NCI-H2196 (cell line): Measurements from ENCODE around the gene SASH1.
"Not testable (repeated sequence)": the region's sequence is repeated elsewhere in the genome, so short reads cannot be mapped to it uniquely, and the experiment has no call there.

Experiments used
- DNase-seq: peaks from one replicate; lab custom pipeline; 2025; ENCODE audit not compliant: unreplicated experiment; lab: John Stamatoyannopoulos, UW

SASH1 gene

GRCh38 chr6:148328876-148329555 is 13.6 kb upstream of the SASH1 start:
- no peak for DNase-seq

GRCh38 chr6:148329596-148330381 is 12.8 kb upstream of the SASH1 start:
- DNase-seq = no peak

GRCh38 chr6:148332088-148332487 is 10.6 kb upstream of the SASH1 start:
- DNase-seq = no peak

- DNase-seq = no peak
These were observed 5.7 kb upstream of the SASH1 start for GRCh38 chr6:148336901-148337300.

- DNase-seq = no peak
These were observed 2.9 kb upstream of the SASH1 start for GRCh38 chr6:148339766-148340165.

- DNase-seq = no peak
These were observed 1.9 kb upstream of the SASH1 start for GRCh38 chr6:148340586-148341297.

GRCh38 chr6:148342100-148342349 is 613 bp upstream of the SASH1 start:
- DNase-seq = no peak

GRCh38 chr6:148343047-148343782 is 577 bp downstream of the SASH1 start:
- no peak for DNase-seq

- DNase-seq = no peak
These were observed 2.5 kb downstream of the SASH1 start for GRCh38 chr6:148345176-148345575.

- DNase-seq = no peak
These were observed 2.9 kb downstream of the SASH1 start for GRCh38 chr6:148345578-148345977.

- DNase-seq = no peak
These were observed 4.2 kb downstream of the SASH1 start for GRCh38 chr6:148346681-148347440.

GRCh38 chr6:148347441-148348054 is 4.9 kb downstream of the SASH1 start:
- DNase-seq = no peak

- no peak for DNase-seq
These were observed 5.7 kb downstream of the SASH1 start for GRCh38 chr6:148348335-148348734.

- no peak for DNase-seq
These were observed 6.1 kb downstream of the SASH1 start for GRCh38 chr6:148348778-148349177.

- DNase-seq = no peak
These were observed 6.8 kb downstream of the SASH1 start for GRCh38 chr6:148349466-148349865.

GRCh38 chr6:148351309-148351708 is 8.7 kb downstream of the SASH1 start:
- DNase-seq = no peak

GRCh38 chr6:148352421-148352820 is 9.8 kb downstream of the SASH1 start:
- DNase-seq = not testable (repeated sequence)

- DNase-seq = no peak
These were observed 15.7 kb downstream of the SASH1 start for GRCh38 chr6:148358196-148358785.

- DNase-seq = no peak
These were observed 16.6 kb downstream of the SASH1 start for GRCh38 chr6:148359228-148359627.
